ENCODE data around the gene ADAMTS2.

Gene ADAMTS2

GRCh38 chr5:179232091-179232735 is 113.0 kb downstream of the ADAMTS2 start:
- no peak for TF ChIP-seq CTCF (IDR thresholded peaks at IDR 0.05)

DNA sequence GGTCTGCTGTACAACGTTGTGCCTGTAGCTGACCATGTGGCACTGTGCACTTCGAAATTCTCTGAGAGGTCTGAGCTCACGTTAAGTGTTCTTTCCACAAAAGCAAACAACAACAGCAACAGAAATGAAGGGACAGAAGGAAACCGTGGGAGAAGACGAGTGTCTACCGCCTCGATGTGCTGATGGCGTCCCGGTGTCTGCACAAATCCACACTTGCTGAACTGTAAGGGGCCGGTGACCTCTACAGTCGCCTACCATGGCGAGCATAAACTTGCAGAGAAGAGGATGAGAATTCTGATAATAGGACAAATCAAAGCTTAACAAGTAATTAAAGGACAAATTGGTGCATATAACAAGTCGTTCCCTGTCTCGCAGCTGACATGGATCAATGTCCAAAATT is 114.0 kb downstream of the ADAMTS2 start:
- no peak for TF ChIP-seq CTCF (IDR thresholded peaks at IDR 0.05)

GRCh38 chr5:179230061-179230461 is 115.2 kb downstream of the ADAMTS2 start:
- TF ChIP-seq CTCF (IDR thresholded peaks at IDR 0.05), result no peak

GRCh38 chr5:179229331-179229831 is 115.9 kb downstream of the ADAMTS2 start:
- no peak for TF ChIP-seq CTCF (IDR thresholded peaks at IDR 0.05)

GRCh38 chr5:179228341-179229121 is 116.7 kb downstream of the ADAMTS2 start:
- no peak for TF ChIP-seq CTCF (IDR thresholded peaks at IDR 0.05)

GRCh38 chr5:179227580-179228311 is 117.5 kb downstream of the ADAMTS2 start:
- TF ChIP-seq CTCF (IDR thresholded peaks at IDR 0.05), result no peak

GRCh38 chr5:179227229-179227579 is 118.1 kb downstream of the ADAMTS2 start:
- no peak for TF ChIP-seq CTCF (IDR thresholded peaks at IDR 0.05)

Measured in LNCAP (cell line).